GM21447 (cell line): ENCODE results near the gene DNAJC6.

ENCODE experiments used
- ATAC-seq: cut with Tn5 transposase; IDR thresholded peaks from one replicate; pipeline ENCODE4 v1.9.1; 2021; ENCODE audit not compliant: unreplicated experiment

The DNAJC6 gene

DNA sequence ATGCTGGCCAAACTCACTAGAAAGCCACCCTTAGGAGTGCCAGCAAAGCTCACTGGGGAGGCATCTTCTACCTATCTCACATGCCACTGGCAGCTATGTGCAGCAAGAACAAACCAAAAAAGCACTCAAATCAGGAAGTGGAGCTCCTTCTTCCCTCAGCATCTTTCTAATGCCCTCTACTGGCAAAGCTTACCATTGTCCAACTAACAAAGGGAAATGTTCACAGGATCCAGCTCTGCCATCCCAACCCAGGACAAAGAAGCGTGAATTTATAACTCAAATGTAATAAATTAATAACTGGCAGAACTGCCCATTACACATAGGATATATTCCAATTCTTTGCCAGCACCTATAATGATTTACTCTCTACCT lies 150.0 kb downstream of the DNAJC6 start:
- peak; percentile 70 for ATAC-seq
